GM20000 (cell line): ENCODE measurements around the gene TRIM33.

Source experiments
- DNase-seq: peaks from one replicate; pipeline ENCODE4 v3.0.0; 2012; ENCODE audit warnings: low spot score
- CTCF ChIP-seq: IDR thresholded peaks from 2 replicates; pipeline ENCODE4 v1.5.1; 2012; ENCODE audit warnings: mild to moderate bottlenecking, control low read depth; ENCODE audit errors: extremely low read depth, missing control alignments

Gene TRIM33

DNA sequence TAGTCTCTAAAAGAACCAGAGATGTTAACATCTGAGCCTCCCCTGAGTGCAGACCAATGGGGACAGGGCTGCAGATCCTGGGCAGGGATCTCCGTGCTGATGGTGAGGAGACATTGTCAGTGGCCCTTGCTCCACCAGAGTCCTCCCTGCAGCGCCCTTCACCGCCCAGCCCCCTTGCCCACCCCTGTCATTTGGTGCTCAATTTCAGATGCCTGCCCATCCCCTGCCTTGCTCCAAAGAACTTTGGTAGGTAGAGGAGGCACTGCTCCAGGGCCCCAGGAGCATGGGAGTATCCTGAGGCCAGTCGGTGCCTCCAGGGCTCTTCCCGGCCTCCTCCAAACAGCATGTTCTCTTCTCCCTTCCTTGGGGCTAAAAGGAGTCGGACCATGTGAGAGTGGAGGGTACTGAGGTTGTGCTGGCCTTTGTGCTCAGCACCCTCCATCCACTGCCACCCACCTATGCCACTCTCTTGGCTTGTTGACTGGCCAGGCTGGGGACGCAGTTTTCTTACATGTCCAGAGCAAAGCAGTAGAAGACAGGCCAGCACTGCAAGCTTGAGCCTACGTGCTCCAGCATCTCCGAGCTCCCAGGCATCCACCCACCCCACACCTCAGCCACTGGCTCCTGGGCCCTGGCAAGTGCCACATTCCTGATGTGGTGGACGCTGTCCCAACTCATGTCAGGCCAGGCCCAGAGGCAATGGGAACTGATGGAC lies 160.1 kb downstream of the TRIM33 start:
- no peak for DNase-seq
- no peak for TF ChIP-seq CTCF

GRCh38 chr1:114349891-114350605 lies 161.0 kb downstream of the TRIM33 start:
- TF ChIP-seq CTCF = no peak
- no peak for DNase-seq

DNA sequence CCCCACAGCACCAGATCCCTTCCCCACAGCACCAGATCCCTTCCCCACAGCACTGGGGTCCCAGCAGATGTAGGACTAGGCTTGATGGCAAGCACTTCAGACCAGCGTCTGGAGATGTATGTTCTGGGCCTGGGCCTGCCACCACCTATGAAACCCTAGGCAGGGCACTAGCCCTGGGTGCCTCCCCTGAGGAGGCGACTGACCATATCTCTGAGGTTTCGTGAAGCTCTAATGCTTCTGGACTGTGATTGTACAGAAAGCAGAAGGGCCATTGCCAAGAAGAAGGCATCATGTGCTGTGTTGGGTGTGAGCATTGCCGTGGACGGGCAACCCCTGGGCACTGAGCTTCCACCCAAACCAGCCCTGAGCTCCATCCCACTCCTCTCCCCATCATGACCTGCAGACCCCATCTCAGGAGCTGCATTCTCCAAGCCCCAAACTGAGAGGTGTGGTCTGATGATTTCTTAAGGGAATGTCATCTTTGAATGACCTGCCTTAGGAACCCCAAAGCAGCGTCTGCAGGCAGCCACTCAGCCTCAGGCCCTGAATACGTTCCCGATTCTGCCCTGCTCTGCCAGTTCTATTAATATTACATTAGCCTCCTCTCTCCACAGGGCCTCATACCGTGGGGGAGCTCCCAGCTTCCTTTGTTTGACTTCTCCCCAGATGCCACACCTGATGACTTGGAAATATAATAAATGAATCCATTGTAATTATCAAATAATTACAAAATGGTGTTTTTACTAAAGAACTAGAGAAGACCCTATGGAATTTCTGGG lies 163.4 kb downstream of the TRIM33 start:
- DNase-seq = no peak
- TF ChIP-seq CTCF = no peak

GRCh38 chr1:114346480-114347029 lies 164.4 kb downstream of the TRIM33 start:
- TF ChIP-seq CTCF = peak; percentile 100

DNA sequence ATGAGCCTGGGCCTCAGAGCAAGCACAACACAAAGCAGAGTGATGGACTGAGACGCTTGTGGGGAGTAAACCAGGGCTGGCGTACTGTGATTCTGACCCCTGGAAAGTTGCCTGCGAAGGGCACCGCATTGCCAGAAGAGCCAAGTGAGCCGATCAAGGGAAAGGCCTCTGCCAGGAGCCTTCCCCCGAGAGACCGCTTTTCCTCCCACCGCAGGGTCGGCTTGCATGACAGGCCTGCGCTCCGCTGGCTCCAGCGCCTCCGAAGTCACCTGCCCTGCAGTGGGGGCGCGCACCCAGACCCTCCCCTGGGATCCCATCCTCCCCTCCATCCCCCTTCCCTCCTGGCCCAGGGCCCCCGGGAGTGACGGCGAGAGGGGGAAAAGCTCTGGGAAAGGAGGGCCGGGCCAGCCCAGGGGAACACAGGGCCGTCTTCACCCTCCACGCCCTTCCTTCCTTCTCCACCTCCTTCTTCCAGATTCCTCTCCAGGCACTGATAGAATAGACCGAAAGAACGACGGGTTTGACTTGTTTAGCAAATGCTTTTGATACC lies 165.0 kb downstream of the TRIM33 start:
- no peak for DNase-seq
- TF ChIP-seq CTCF = no peak

More at GRCh38 chr1:114346480-114347029, 164.4 kb downstream of the TRIM33 start:
- DNase-seq = peak; percentile 91

GRCh38 chr1:114344656-114345055 lies 166.3 kb downstream of the TRIM33 start:
- DNase-seq = no peak
- no peak for TF ChIP-seq CTCF
